Measurements from ENCODE around the gene MT1B.
"Not testable (repeated sequence)": the region's sequence is repeated elsewhere in the genome, so short reads cannot be mapped to it uniquely, and the experiment has no call there.

The MT1B gene

GRCh38 chr16:56640076-56640475 lies 11.6 kb upstream of the MT1B start:
- DNase-seq: no peak

GRCh38 chr16:56641166-56641565 lies 10.5 kb upstream of the MT1B start:
- no peak for DNase-seq

- DNase-seq: peak; percentile 20 to 65 (median 38)
These were observed 8.5 kb upstream of the MT1B start for GRCh38 chr16:56643080-56643778.

GRCh38 chr16:56643833-56644232 lies 7.9 kb upstream of the MT1B start:
- DNase-seq: no peak

GRCh38 chr16:56645311-56645710 lies 6.4 kb upstream of the MT1B start:
- no peak for DNase-seq

- no peak for DNase-seq
These were observed 5.8 kb upstream of the MT1B start for GRCh38 chr16:56645838-56646237.

GRCh38 chr16:56647641-56648431 lies 3.9 kb upstream of the MT1B start:
- no peak for DNase-seq

- no peak for DNase-seq
These were observed 2.4 kb upstream of the MT1B start for GRCh38 chr16:56649271-56649670.

- no peak for DNase-seq
These were observed 1.9 kb upstream of the MT1B start for GRCh38 chr16:56649820-56650219.

- DNase-seq: no peak
These were observed 914 bp downstream of the MT1B start for GRCh38 chr16:56652600-56652999.

GRCh38 chr16:56653218-56653617 lies 1.5 kb downstream of the MT1B start:
- no peak for DNase-seq

- peak; percentile 14 to 66 (median 40) for DNase-seq
These were observed 6.1 kb downstream of the MT1B start, which contains the start of gene MT1F for GRCh38 chr16:56657555-56658326. MT1F (plus strand) TSS chr16:56657959; CDS start chr16:56658059, 100 bp downstream.

- no peak for DNase-seq
These were observed 6.7 kb downstream of the MT1B start for GRCh38 chr16:56658327-56658875.

- DNase-seq: no peak
These were observed 11.0 kb downstream of the MT1B start for GRCh38 chr16:56662357-56663354.

- DNase-seq: no peak
These were observed 12.8 kb downstream of the MT1B start for GRCh38 chr16:56664506-56664905.

- not testable (repeated sequence) for DNase-seq
These were observed 13.9 kb downstream of the MT1B start for GRCh38 chr16:56665286-56666261.

- DNase-seq: no peak
These were observed 16.2 kb downstream of the MT1B start, which contains the start of gene MT1G for GRCh38 chr16:56667581-56668571. MT1G (minus strand) TSS chr16:56668065; CDS start chr16:56667993, 72 bp downstream.

- no peak for DNase-seq
These were observed 17.5 kb downstream of the MT1B start, which contains the start of gene MT1H for GRCh38 chr16:56669005-56669839. MT1H (plus strand) TSS chr16:56669814; CDS start chr16:56669885, 71 bp downstream.

All from activated naive CD4-positive, alpha-beta T cell (primary cell).